Epithelial cell of alveolus of lung (primary cell): ENCODE data around the gene GRIN2C. TPM values are rescaled to one million over a fixed set of nuclear protein-coding genes. Genes with fewer than 3 reads are reported as not detected.

Source experiments
- total RNA-seq: library from RNA; depleted of rRNA; stranded (reverse); fragments of >200 nt; gene quantifications from 2 replicates; pipeline ENCODE4 v1.2.1, GENCODE V29; 2015

GRIN2C gene
- total RNA-seq, result not detected in 2 replicates

DNA sequence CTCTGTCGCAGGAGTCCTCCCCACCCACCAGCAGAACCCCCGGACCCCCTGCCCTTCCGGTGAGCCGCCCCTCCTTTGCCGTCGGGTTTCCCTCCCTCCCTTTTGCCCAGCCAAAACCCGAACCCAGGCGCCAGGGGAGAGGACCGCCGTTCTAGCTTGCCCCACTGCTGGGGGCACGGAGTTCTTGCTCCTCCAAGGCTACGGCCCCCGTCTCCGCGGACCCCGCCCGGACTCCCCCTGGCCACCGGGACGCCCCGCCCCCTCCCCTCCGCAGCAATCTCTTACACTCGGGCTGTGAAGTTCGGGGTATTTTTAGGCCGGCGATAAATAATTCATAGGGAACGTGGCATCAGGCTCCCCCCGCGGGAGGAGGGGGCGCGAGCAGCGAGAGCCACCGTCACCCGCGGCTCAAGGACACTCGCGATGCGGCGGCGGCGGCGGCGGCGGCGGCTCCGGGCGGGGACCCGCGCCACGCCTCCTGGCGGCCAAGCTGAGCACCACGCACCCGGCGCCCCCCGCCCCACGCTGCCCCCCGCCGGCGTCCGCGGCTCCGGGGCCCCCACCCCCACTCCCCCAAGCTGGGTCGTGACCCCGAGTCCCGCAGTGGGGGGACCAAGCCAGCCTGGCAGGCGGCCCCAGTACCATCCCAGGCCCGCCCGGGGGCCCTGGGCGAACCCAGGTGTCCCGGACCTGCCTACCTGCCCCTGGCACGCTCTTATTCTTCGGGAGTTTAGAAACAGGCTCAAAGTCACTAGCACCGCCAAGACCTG lies at the start of gene GRIN2C:
Gene GRIN2C (minus strand): TSS at position 427 of the 770 bp plus-strand sequence. CDS start 4,793 bp downstream, outside the sequence.

DNA sequence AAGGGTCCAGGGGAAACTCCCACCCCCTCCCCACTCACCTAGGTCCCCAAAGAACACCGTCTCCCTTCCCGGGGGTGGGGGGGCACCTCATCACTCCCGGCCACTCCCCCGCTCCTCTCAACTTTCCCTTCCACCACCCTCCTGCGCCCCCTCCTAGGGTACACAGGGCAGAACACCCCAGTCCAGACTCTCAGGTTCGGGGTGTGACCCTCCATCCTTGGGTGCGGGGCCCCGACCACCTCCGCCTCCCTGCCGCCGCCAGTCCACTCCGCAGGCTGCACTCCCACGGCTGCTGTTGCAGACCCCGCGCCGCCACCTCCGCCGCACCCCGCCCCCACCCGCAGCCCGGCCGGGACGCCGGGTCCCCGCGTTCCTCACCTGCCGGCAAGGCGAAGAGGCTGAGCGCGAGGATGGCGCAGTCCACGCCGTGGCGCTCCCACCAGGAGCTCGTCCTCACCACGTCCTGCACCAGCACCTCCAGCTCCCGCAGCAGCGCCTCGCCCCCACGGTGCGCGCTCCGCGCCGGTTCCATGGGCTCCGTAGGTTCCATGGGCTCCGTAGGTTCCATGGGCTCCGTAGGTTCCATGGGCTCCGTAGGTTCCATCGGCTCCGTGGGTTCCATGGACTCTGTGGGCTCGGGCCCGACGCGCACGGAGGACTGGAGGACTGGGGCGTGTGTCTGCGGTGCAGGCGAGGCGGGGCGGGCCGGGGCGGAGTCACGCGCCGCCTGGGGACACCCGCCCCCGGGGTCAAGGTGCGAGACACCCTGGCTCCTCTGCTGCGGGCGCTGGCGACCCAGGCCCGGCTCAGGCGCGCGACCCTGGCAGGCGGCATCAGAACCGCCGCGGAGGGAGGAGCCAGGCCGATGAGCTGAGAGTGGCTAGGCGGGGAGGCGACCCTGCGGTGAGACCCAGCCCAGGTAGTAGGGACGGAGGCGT lies 33.6 kb upstream of the GRIN2C start, which contains the start of gene FADS6:
Gene FADS6 (minus strand): TSS at position 660 of the 938 bp plus-strand sequence. CDS start 38 bp downstream, at position 622.

DNA sequence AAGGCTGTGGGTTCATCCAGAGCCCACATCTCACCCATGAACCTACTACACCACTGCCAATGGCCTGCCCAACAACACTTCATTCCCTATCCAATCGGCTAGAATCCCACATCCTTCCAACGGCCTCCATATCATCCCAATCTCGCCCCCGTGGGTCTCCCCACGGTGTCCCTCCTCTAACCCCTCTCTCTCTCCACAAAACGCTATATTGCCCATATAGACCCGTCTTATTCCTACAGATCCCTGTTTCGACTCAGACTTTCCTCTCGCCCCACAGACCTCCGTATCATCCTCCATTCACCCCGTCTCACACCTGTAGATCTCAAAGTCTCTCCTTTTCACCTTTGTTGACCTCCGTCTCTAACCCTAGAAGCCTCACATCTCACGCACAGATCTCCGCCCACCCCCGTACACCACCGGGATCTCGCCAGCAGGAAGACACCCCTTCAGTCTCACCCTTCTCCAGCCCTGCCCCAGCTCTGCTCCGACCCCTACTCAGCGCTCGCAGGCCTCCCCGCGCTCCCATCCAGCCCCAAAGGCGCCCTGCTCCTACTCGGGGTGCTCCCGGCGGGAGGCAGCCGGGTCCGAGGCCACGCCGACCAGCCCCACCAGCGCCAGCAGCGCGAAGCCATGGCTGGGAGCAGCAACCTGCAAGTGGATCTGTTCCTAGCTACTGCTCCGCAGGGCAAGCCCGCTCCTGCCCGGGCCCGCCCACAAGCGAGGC lies 12.8 kb upstream of the GRIN2C start, which contains the start of gene FDXR:
Gene FDXR (minus strand): TSS at position 682 of the 724 bp plus-strand sequence. CDS start 50 bp downstream, at position 632.

Other genes with a start within 250 kb of the GRIN2C start
- not detected in 2 replicates for gene CD300E, start 236.1 kb downstream of the GRIN2C start, total RNA-seq
- gene CD300LF, start 147.0 kb downstream of the GRIN2C start, total RNA-seq, result not detected in 2 replicates
- 0.26 and 7.7 TPM in 2 replicates for gene RAB37, start 122.6 kb downstream of the GRIN2C start, total RNA-seq
- 11.8 and 23.4 TPM in 2 replicates for gene NHERF1, start 111.3 kb downstream of the GRIN2C start, total RNA-seq
- gene NAT9, start 83.5 kb downstream of the GRIN2C start, total RNA-seq, result 15.6 and 29.5 TPM in 2 replicates
- 28.1 and 30.8 TPM in 2 replicates for gene FDXR, start 13.1 kb upstream of the GRIN2C start, total RNA-seq
- gene FADS6, start 33.7 kb upstream of the GRIN2C start, total RNA-seq, result not detected in 2 replicates
- gene USH1G, start 63.4 kb upstream of the GRIN2C start, total RNA-seq, result not detected in 2 replicates
- gene OTOP2, start 64.4 kb upstream of the GRIN2C start, total RNA-seq, result not detected in 2 replicates
- not detected in 2 replicates for gene OTOP3, start 76.0 kb upstream of the GRIN2C start, total RNA-seq
- gene HID1, start 112.9 kb upstream of the GRIN2C start, total RNA-seq, result 4.3 TPM in 1 of 2 replicates, not detected in the other
- gene CDR2L, start 127.7 kb upstream of the GRIN2C start, total RNA-seq, result 18.8 and 29.2 TPM in 2 replicates
- gene MRPL58, start 152.8 kb upstream of the GRIN2C start, total RNA-seq, result 55.7 and 64.6 TPM in 2 replicates
- gene ATP5PD, start 187.1 kb upstream of the GRIN2C start, total RNA-seq, result 169 and 302 TPM in 2 replicates
- gene KCTD2, start 187.3 kb upstream of the GRIN2C start, total RNA-seq, result 8.3 and 13.8 TPM in 2 replicates
- 12.7 and 19.1 TPM in 2 replicates for gene SLC16A5, start 228.1 kb upstream of the GRIN2C start, total RNA-seq